Stimulated activated naive CD8-positive, alpha-beta T cell treated with anti-CD3 and anti-CD28 coated beads, Interleukin-15, amount 100 ng/mL, for 72 hours (primary cell): ENCODE results near the gene NR3C2.
A peak's percentile ranks its signal among the peaks of the same experiment; 100 is the strongest.

ENCODE experiments used
- ATAC-seq: fragments of 150-1000 bp; cut with Tn5 transposase; 2 replicates; pipeline ENCODE4 v1.10.0; 2021; ENCODE audit warnings: mild to moderate bottlenecking, moderate library complexity
- DNase-seq, 2 donors: peaks; one replicate each; pipeline ENCODE4 v3.0.0; 2021 to 2022
- H3K27ac Mint-ChIP-seq, 2 donors: one replicate each; pipeline ENCODE4 v1.8.0; 2022; ENCODE audit warnings: mild to moderate bottlenecking in 2 of 2, mixed read lengths in 2 of 2, moderate library complexity in 2 of 2
- H3K27me3 Mint-ChIP-seq: one replicate; pipeline ENCODE4 v1.8.0; 2022; ENCODE audit warnings: mixed read lengths
- H3K4me1 Mint-ChIP-seq: one replicate; pipeline ENCODE4 v1.8.0; 2022; ENCODE audit warnings: mild to moderate bottlenecking, mixed read lengths
- H3K4me3 Mint-ChIP-seq, 2 donors: one replicate each; pipeline ENCODE4 v1.8.0; 2022; ENCODE audit warnings: mild to moderate bottlenecking in 2 of 2, mixed read lengths in 2 of 2, moderate library complexity in 1 of 2
- H3K9me3 Mint-ChIP-seq, 2 donors: one replicate each; pipeline ENCODE4 v1.8.0; 2022; ENCODE audit warnings: mixed read lengths in 2 of 2

The NR3C2 gene

DNA sequence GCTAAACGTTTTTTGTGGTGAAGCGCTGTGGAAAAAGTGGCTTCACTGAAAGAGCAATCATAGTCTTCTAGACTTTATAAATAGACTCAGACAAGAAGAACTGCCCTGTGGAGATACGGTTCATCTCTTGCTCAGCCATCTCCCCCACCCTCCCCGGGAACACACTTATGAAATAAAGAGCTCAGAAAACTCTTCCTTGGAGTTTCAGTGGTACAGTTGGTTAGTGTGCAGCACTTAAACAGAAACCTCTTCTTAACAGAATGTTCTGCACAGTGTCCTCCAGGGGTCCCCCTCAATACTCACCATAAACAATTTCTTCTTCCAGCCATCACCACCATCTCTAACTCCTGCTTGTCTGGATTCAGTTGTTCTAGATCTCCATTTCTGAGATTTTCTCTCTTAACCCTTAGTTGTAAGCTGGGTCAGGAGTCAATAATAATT, 397.3 kb downstream of the NR3C2 start:
- DNase-seq = no peak
- Mint-ChIP-seq H3K27me3 (no peaks in the 10 kb centered on the region), H3K4me1 (peaks cover 12% of the 10 kb centered on the region), H3K4me3 (no peak overlapping the region), H3K9me3 (no peaks in the 10 kb centered on the region), H3K27ac (no peak overlapping the region)
- peak; percentile 85 for ATAC-seq

DNA sequence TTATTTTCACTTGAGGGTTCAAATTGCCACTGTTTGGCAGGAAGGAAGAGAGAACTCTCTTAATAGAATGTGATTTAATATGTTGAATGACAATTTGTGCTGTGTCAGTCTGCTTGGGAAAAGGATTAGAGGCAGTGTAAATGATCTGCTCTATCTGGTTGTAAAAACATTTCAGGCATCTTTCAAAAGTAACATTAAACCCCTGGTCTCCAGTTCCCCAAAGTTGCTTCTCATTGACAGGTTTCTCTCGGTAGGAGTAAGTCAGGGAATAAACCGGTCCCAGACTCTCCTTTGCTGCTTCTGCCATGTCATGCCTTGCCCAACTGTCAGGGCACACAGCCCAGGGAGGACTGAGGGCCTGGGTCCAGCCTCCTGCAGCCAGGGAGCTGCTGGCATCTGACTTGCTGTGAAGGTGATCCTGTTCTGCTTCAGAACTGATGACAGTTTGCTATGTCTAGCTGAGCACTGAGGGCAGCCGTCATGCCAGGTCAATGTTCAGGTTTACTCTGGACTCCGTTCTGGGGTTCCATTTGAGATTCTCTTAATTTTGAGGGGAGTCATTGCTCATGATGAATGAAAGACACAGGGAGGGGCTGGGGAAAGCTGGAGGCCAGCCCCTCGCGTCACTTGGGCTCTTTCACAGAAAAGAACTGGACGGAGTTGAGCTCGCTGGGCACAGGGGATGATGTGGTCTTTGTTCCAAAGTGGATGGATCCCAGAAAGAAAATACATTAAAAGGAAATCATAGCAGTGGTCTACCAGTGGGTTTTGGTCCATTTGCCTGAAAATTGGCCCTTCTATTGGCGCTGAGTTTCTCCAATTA, 397.9 kb downstream of the NR3C2 start:
- H3K4me1 Mint-ChIP-seq = peaks cover 12% of the 10 kb centered on the region
- H3K9me3 Mint-ChIP-seq = no peaks in the 10 kb centered on the region
- no peak overlapping the region for H3K27ac Mint-ChIP-seq
- no peaks in the 10 kb centered on the region for H3K27me3 Mint-ChIP-seq
- ATAC-seq (peak; percentile 35), DNase-seq (no peak)
- H3K4me3 Mint-ChIP-seq = no peak overlapping the region

DNA sequence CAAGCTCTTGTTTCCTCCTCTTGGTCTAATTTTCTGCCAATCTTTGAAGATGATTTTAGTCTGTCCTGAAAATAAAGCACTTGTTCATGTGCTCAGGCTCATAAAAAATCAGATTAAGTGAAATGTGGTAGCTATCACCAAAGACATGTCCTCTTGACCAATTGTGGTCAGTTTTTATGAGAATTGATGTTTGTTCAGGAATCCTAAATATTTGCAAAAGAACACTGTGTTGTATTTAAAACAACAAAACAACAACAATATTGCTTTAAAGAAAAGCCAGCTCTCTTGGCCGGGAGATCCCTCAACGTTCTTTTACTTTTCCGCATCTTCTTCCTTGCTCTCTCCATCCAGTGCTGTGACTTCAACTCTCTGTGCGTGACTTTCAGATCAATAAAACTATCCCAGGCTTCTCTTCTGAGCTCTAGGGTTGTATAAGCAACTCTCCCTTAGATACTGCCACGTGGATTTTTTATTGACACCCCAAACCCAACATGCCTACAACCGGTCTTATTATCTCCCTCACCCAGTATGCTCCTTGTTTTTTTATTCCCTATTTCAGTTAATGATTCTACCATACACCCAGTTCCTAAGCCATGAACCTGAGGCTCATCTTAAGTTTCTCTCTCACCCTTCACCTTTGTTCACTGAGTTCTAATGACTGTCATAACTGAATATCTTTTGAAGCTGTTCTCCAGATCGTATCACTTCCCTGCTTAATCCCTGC, 400.4 kb downstream of the NR3C2 start:
- Mint-ChIP-seq H3K27me3 (no peaks in the 10 kb centered on the region), H3K4me3 (no peak overlapping the region), H3K9me3 (peaks cover under 1 to 2% of the 10 kb centered on the region in 2 donors), H3K27ac (no peak overlapping the region), H3K4me1 (peaks cover 16% of the 10 kb centered on the region)
- no peak for DNase-seq
- ATAC-seq = no peak

DNA sequence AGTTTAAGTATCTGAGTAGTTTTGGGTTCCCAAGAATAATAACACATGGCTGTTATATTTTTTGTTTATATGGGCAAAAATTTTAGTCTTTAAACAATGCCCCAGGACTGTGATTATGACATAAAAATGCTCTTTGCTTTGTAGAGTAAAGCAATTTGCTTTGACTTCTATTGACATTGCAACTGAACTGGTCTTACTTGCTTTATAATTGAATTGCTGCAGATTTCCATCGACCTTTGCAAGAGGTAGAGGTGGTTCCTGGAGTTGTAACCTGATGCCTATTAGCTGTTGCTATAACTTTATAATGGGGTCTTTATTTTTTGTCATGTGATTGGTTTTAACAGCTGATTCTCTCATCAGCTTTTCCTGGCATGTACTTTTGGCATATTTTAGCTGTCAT, 407.4 kb downstream of the NR3C2 start:
- Mint-ChIP-seq H3K4me3 (no peak overlapping the region), H3K4me1 (peaks cover 13% of the 10 kb centered on the region), H3K27me3 (no peaks in the 10 kb centered on the region), H3K9me3 (peaks cover 9 to 10% of the 10 kb centered on the region in 2 donors), H3K27ac (no peak overlapping the region)
- no peak for DNase-seq
- ATAC-seq = no peak

DNA sequence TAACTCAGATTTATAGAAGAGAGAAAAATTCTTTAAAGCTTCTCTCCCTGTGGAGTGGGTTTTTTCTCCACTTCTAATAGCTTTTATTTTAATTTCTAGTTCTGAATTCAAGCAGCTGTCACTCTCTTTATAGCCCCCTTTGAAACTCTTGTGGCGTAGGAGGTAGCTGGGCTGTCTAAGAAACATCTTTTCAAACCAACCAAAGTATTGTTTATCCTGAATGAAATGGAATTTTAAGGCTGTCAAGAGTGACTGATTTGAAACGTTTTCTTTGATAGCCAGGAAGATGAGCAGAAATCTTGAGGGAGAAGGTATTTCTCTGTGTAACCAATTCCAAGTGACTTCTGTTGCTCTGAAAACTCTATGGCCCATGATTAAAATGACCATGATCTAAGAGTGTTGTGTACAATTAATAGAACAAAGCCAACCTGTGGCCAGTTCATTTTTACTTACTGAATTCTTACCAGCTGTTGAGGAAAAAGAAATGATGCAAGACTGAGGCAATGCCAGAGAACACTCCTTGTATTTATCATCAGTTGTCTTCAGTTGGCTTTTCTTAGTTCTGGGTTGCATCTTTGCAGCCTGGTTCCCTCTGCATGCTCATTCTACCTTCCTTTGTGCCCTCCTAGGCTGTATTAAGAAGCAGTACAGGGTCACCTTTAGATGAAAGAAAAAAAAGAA, 411.9 kb downstream of the NR3C2 start:
- Mint-ChIP-seq H3K9me3 (peaks cover 12 to 13% of the 10 kb centered on the region in 2 donors), H3K4me1 (peaks cover 9% of the 10 kb centered on the region), H3K27me3 (no peaks in the 10 kb centered on the region), H3K4me3 (no peak overlapping the region), H3K27ac (peak overlapping the region; percentile 81 to 94)
- ATAC-seq (peak; percentile 35), DNase-seq (no peak)

DNA sequence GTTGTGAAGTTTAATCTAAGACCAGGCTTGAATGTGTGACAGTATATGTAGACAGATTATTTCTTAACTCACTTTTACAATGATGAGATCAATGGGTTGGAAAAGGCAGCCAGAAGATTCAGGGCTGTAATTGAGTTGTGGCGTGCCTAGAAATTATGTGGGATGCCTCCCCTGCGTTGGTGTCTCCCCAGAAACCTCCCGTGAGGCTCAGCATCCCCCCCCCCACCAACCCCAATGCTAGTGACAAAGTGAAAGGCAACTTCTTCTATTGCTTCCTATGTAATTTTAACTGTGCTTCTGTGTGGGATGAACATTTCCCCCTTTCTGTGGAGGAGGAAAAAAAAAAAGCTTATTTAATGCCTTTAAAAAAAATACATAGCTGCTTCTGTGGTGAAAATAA, 412.4 kb downstream of the NR3C2 start:
- Mint-ChIP-seq H3K27ac (peak overlapping the region in 1 of 2 donors; percentile 82), H3K4me1 (peaks cover 9% of the 10 kb centered on the region), H3K27me3 (no peaks in the 10 kb centered on the region), H3K9me3 (peaks cover 12 to 13% of the 10 kb centered on the region in 2 donors), H3K4me3 (no peak overlapping the region)
- DNase-seq (no peak), ATAC-seq (no peak)
